Testis (tissue), 2 donors: ENCODE results near the gene SMYD3.

Source experiments
- CTCF ChIP-seq, 3 experiments: fragments of 450-650 bp in 2 of 3; fragments of 200-600 bp in 1 of 3; sonication (generic) in 1 of 3; IDR thresholded peaks; one replicate each; pipeline ENCODE4 v1.5.1; 2016 to 2019; ENCODE audit warnings: antibody characterized with exemption in 3 of 3, mild to moderate bottlenecking in 2 of 3, moderate library complexity in 1 of 3
- POLR2A ChIP-seq: fragments of 450-650 bp; IDR thresholded peaks from one replicate; pipeline ENCODE4 v1.6.1; 2017; ENCODE audit warnings: antibody characterized with exemption, mild to moderate bottlenecking, moderate library complexity

- no peak for TF ChIP-seq CTCF (IDR thresholded peaks at IDR 0.05)
- TF ChIP-seq POLR2A: no peak
These were observed 188.5 kb downstream of the SMYD3 start for GRCh38 chr1:246318622-246319021.
